HEK293 (cell line): ENCODE measurements around the gene PTPRF.

Experiments
- GLIS1 ChIP-seq: fragments of 450-650 bp; formaldehyde crosslinking; IDR thresholded peaks from 2 replicates; pipeline ENCODE4 v1.5.1; 2016; ENCODE audit warnings: missing biosample characterization, missing genetic modification characterization
- HOXD13 ChIP-seq: sonication (generic); formaldehyde crosslinking; IDR thresholded peaks from 2 replicates; pipeline ENCODE4 v1.8.0; 2022; ENCODE audit warnings: missing genetic modification reagents, borderline replicate concordance
- KLF1 ChIP-seq: fragments of 450-650 bp; formaldehyde crosslinking; IDR thresholded peaks from 2 replicates; pipeline ENCODE4 v1.5.1; 2016; ENCODE audit warnings: missing biosample characterization, missing genetic modification characterization
- KLF7 ChIP-seq: fragments of 450-650 bp; formaldehyde crosslinking; IDR thresholded peaks from 2 replicates; pipeline ENCODE4 v1.5.1; 2016; ENCODE audit warnings: missing biosample characterization, missing genetic modification characterization, borderline replicate concordance
- PRDM10 ChIP-seq: fragments of 450-650 bp; formaldehyde crosslinking; IDR thresholded peaks from 2 replicates; pipeline ENCODE4 v1.5.1; 2016; ENCODE audit warnings: missing biosample characterization, missing genetic modification characterization
- PRDM2 ChIP-seq: fragments of 450-650 bp; formaldehyde crosslinking; IDR thresholded peaks from 2 replicates; pipeline ENCODE4 v1.5.1; 2016; ENCODE audit warnings: missing biosample characterization, missing genetic modification characterization, borderline replicate concordance
- PRDM4 ChIP-seq: fragments of 450-650 bp; formaldehyde crosslinking; IDR thresholded peaks from 2 replicates; pipeline ENCODE4 v1.5.1; 2017; ENCODE audit warnings: missing biosample characterization, missing genetic modification characterization
- SP2 ChIP-seq: fragments of 450-650 bp; formaldehyde crosslinking; IDR thresholded peaks from 2 replicates; pipeline ENCODE4 v1.5.1; 2016; ENCODE audit warnings: missing biosample characterization, missing genetic modification characterization
- ZFHX2 ChIP-seq: fragments of 450-650 bp; formaldehyde crosslinking; conservative IDR thresholded peaks from 2 replicates; pipeline ENCODE4 v1.5.1; 2016; ENCODE audit warnings: missing biosample characterization, missing genetic modification characterization
- ZFP41 ChIP-seq: fragments of 450-650 bp; formaldehyde crosslinking; IDR thresholded peaks from 2 replicates; pipeline ENCODE4 v1.5.1; 2016; ENCODE audit warnings: missing biosample characterization, missing genetic modification characterization, borderline replicate concordance
- ZNF174 ChIP-seq: fragments of 450-650 bp; formaldehyde crosslinking; IDR thresholded peaks from 2 replicates; pipeline ENCODE4 v1.5.0; 2017; ENCODE audit warnings: missing biosample characterization, mild to moderate bottlenecking, missing genetic modification characterization
- ZNF184 ChIP-seq: fragments of 450-650 bp; IDR thresholded peaks from 2 replicates; pipeline ENCODE4 v1.5.1; 2018; ENCODE audit warnings: missing biosample characterization, mild to moderate bottlenecking, missing genetic modification characterization
- ZNF211 ChIP-seq: fragments of 450-650 bp; formaldehyde crosslinking; IDR thresholded peaks from 2 replicates; pipeline ENCODE4 v1.5.1; 2016; ENCODE audit warnings: low read depth, missing biosample characterization, missing genetic modification characterization
- ZNF335 ChIP-seq: fragments of 450-650 bp; formaldehyde crosslinking; conservative IDR thresholded peaks from 2 replicates; pipeline ENCODE4 v1.5.1; 2016; ENCODE audit warnings: missing biosample characterization, missing genetic modification characterization
- ZNF514 ChIP-seq: fragments of 450-650 bp; formaldehyde crosslinking; IDR thresholded peaks from 2 replicates; pipeline ENCODE4 v1.5.1; 2016; ENCODE audit warnings: missing biosample characterization, missing genetic modification characterization
- ZNF521 ChIP-seq: fragments of 450-650 bp; formaldehyde crosslinking; IDR thresholded peaks from 2 replicates; pipeline ENCODE4 v1.5.1; 2017; ENCODE audit warnings: missing biosample characterization, mild to moderate bottlenecking, missing genetic modification characterization
- ZNF558 ChIP-seq: fragments of 450-650 bp; formaldehyde crosslinking; IDR thresholded peaks from 2 replicates; pipeline ENCODE4 v1.5.1; 2016; ENCODE audit warnings: missing biosample characterization, missing genetic modification characterization
- ZNF560 ChIP-seq: fragments of 450-650 bp; formaldehyde crosslinking; IDR thresholded peaks from 2 replicates; pipeline ENCODE4 v1.5.1; 2017; ENCODE audit warnings: missing biosample characterization, missing genetic modification characterization, borderline replicate concordance
- ZNF704 ChIP-seq: fragments of 450-650 bp; formaldehyde crosslinking; IDR thresholded peaks from 2 replicates; pipeline ENCODE4 v1.5.1; 2016; ENCODE audit warnings: missing biosample characterization, missing genetic modification characterization
- ZNF776 ChIP-seq: fragments of 450-650 bp; formaldehyde crosslinking; IDR thresholded peaks from 2 replicates; pipeline ENCODE4 v1.5.0; 2017; ENCODE audit warnings: missing biosample characterization, missing genetic modification characterization, borderline replicate concordance
- ZSCAN18 ChIP-seq: fragments of 450-650 bp; formaldehyde crosslinking; IDR thresholded peaks from 2 replicates; pipeline ENCODE4 v1.5.1; 2016; ENCODE audit warnings: missing biosample characterization, missing genetic modification characterization
- ZSCAN5A ChIP-seq: fragments of 450-650 bp; formaldehyde crosslinking; IDR thresholded peaks from 2 replicates; pipeline ENCODE4 v1.5.1; 2016; ENCODE audit warnings: missing biosample characterization, missing genetic modification characterization

Gene PTPRF

GRCh38 chr1:43531906-43532584 is 1.4 kb downstream of the PTPRF start (continued):
- TF ChIP-seq ZNF776 (tag by site-specific recombination) (no peak), ZNF558 (tag by site-specific recombination) (no peak), ZNF560 (tag by site-specific recombination) (no peak), ZSCAN5A (tag by site-specific recombination) (no peak), ZNF335 (tag by site-specific recombination) (0 out of 2 replicates have a peak, but pooled peaks have one; percentile 8), ZNF174 (tag by site-specific recombination) (no peak), ZNF521 (tag by site-specific recombination) (no peak), SP2 (no peak), ZNF184 (tag by site-specific recombination) (no peak), ZNF211 (tag by site-specific recombination) (no peak), ZSCAN18 (no peak), PRDM2 (tag by site-specific recombination) (no peak), ZFHX2 (tag by site-specific recombination) (no peak), ZNF514 (tag by site-specific recombination) (no peak), PRDM4 (tag by site-specific recombination) (no peak), HOXD13 (no peak), GLIS1 (peak; percentile 66), KLF1 (tag by site-specific recombination) (peak; percentile 5; the same call in 1 of the 2 replicates), ZNF704 (tag by site-specific recombination) (no peak), ZFP41 (tag by site-specific recombination) (no peak), PRDM10 (tag by site-specific recombination) (0 out of 2 replicates have a peak, but pooled peaks have one; percentile 27), KLF7 (tag by site-specific recombination) (no peak)
